CD4-positive, alpha-beta T cell treated with Interleukin-4 for 1 hour (primary cell): ENCODE measurements around the gene TMEM144.
A peak's percentile ranks its signal among the peaks of the same experiment; 100 is the strongest.

Source experiments
- DNase-seq, 2 donors: peaks; one replicate each; pipeline ENCODE4 v3.0.0-alpha.2; 2020 to 2022

Gene TMEM144

DNA sequence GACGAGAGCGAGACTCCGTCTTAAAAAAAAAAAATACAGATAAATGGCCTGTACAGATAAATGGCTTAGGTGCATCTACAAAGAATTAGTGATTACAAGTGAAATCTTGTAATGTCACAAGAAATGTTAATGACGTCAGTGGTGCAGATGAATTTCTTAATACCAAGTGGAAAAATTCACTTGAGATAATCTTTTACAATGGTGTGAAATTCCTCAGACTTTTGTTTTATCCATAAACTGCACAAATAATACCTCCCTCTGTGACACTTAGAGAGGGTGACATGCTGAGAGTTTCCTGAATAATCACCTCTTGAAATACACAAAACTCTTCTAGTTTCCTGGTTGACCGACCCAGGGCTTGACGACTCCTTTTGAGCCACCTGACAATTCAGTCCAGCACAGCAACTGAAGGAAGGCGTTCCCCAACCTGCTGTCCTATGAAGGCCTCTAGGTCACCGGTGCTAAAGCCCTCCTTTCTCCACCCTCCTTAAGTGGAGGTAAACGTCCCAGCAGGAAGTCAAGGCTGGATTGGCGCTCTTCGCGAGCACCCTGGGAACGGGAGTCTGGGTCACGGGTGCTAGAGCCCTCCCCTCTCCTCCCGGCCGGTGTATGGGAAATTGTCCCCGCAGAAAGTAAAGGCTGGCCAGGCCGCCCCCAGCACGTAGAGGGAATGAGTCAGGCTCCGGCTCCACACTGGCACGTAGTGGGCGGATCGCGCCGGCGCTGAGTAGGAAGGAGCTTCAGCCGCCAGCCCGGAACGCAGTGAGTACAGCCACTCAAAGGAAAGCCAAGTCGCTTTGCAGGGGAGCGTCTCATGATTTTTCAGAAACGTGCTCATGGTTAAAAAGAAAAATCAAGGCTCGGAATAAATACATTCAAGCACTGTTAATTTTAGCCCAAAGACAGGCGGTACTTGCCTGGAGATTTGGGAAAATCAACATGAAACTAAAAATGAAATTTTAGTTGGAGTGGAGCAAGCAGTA is at the start of gene TMEM144:
Gene TMEM144 (plus strand): TSS at position 662 of the 983 bp plus-strand sequence. CDS start 2,182 bp downstream, outside the sequence.
- peak; percentile 6 to 69 for DNase-seq

- DNase-seq, result peak in 1 of 2 donors; percentile 51
Observed at GRCh38 chr4:158161551-158162354, 48.5 kb upstream of the TMEM144 start.

DNA sequence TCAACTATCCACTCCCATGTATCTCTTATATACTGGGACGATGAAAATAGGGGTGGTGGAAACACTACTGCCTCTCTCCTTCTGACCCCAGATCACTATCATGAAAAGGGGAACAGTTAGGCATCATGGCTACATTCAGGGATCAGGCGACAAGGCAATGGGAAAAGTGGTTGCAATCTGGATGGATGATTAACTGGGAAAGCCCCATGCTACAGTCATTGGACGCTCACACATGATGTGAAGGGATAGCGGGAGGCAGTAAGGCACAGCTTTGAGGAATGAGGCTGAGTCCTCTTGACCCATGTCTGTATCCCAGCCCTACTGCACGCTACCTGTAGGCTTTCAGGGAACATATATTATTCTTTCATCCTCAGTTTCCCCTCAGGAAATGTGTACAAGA is 47.7 kb upstream of the TMEM144 start:
- DNase-seq, result no peak

DNA sequence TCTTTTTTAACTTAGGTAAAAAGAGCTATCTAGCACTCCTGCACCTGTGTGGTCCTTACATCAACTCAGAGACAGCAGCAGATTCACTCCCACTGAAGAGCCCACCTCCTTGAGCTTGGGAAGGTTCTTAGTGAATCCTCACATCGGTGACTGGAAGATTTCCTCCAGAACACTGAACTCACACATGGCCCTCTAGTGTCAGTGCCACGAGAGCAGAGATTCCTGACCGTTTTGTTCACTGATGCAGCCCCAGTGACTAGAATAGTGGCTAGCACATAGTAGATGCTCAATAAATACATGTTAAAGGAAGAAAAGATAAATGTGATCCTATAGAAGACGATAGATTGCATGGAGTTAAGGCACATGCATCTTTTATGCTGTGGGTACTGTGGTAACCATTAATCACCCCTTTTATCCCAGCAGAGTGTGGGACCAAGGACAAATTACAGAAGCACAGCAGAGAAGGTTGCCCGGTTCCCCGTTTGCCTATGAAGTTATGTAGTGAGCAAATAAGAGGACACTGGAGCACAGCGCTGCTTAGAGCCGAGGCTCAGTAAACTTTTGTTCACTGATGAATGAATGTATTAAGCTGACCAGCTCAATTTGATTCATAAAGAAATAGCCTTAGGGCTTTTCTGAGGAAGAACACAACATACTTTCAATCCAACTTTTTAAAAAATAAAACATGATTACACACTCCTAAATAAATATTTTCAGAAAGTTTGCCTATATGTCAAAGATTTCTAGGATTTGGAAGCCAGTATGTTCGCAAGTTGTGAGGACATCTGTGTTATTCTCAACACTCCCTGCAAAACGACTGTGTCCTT is 46.1 kb upstream of the TMEM144 start:
- no peak for DNase-seq

DNA sequence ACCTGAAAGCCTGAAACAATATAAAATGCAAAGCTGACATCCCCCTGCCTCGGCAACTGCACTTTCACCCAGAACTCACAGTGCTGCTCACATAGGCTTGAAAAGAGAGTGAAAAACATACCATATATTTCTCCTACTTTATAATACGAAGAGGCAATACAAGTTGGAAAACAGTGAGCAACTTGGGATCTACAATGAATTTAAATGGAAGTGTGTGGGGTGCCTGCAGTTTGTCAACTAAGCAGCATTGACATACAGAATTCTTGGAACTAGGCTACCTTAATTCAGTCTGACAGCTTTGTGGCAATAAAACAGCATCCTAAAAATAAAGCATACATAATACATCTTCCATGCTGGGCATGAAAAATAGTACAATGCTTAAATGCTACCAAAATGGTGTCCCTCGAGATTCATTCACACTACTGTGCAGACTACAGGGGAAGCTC is 45.5 kb upstream of the TMEM144 start:
- DNase-seq, result no peak

- DNase-seq, result no peak
Observed at GRCh38 chr4:158166701-158167100, 43.6 kb upstream of the TMEM144 start.

DNA sequence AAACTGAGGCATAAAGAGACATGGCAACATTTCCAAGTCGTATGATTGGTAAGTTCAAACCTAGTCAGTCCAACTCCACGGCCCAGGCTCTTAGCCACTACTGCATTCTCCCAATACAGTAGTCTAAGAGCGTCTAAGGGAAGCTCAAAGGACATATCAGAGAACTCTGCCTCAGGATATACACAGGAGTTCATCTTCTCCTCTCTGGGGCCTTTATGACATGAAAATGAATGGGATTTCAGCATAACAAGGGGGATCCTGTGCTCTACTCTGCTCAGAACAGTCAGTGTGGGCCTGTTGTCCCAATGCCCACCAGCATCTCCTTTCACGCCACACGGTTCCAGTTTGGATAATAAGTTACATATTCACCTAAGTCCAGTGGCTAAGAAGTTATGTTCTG is 41.7 kb upstream of the TMEM144 start:
- no peak for DNase-seq

GRCh38 chr4:158169506-158169905 is 40.8 kb upstream of the TMEM144 start:
- no peak for DNase-seq

DNA sequence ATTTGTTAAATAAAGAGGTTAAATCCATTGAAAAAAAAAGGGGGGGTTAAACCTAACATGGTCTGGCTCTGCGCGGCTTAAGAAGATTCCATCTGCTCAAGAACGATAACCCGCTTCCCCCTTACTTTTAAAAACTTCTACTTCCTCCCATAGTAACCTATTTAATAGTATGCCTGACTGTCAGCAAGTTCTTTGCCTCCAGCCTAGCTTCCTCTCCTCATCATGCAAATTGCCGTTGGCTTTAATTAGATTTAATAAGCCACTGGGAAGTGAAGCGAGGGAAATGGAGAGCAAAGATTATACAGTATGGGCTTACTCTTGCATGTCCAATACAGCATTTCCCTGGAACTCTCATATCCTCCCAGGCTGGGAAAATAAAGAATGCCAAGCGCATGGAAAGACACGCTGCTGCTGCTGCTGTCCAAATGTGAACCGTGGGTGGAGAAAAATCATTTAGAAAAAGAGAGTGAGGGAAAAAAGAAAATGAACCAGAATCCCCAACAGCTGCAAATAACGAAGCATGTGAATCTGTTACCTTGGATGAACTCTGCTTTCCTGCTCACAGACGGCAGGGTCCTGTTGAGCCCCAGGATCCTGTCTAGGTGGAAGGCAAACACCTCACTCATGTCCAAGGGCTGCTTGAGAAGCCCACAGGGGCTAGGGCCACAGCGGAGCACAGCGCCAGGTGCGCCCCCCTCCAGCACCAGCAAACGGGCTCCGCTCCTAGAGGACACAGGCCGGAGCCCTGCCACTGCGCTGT is 40.2 kb upstream of the TMEM144 start:
- no peak for DNase-seq

DNA sequence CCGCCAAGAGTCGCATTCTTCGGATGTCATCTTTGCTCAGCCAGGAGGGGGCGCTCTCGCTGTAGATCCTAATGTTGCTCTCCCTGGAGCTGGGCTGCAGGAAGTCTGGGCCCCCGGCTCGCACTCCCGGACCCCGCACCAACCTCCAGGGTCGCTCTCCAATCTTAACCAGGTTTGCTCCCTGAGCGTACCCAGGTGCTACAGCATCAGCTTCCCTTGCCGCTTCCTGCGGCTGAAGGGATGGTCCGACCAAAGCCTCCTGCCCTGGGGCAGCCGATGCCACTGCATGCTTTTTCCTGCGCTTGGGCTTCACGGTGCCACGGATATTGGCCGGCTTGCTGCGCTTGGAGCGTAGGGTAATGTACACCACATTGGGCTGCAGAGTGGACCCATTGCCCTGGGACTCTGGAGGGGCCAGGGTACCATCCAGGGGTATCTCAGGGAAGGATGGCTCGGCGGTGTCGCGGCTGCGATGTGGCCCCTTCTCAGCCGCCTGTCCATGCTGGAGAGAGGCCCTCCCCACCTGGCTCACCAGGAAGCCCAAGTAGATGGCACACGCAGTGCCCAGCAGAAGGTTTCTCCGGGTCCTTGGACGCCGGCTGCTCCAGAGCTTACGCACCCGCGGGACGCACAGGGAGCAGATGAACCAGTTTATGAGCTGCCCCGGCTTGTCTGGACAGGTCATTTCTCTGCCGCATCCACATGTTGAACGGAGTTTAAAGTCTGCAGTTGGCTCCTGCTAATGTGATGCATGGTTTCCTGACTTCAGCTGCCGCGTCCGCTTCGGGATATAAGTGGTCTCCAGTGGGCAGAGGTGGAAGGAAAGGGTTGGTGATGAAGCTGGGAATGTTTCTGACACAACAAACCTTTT is 39.4 kb upstream of the TMEM144 start:
- DNase-seq, result peak in 1 of 2 donors; percentile 45

GRCh38 chr4:158172261-158173258 is 37.7 kb upstream of the TMEM144 start, which contains the start of gene GASK1B:
Gene GASK1B (minus strand): TSS chr4:158173025. CDS start chr4:158171375, 1,650 bp downstream.
- DNase-seq, result no peak

- DNase-seq, result no peak
Observed at GRCh38 chr4:158176108-158176507, 34.2 kb upstream of the TMEM144 start.

GRCh38 chr4:158176776-158177175 is 33.5 kb upstream of the TMEM144 start:
- no peak for DNase-seq

GRCh38 chr4:158179465-158179864 is 30.8 kb upstream of the TMEM144 start:
- DNase-seq, result no peak

DNA sequence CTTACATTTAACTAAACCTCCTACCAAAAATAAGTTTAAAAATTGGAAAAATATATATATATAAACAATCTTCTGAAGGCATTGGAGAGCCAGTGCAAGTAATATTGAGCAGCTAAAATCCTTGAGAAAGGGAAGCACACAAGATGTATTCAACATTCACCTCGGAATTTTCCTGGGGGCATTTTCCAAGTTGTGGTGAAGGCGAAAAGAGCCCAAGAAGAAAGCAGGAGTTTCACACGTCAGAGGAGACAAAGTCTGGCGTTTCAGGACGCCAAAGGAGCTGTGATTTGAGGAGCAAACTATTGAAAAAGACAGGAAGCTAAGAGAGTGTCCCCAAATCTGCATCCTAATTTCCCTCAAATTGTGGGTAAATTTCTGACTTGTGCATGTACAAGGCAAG is 28.4 kb upstream of the TMEM144 start:
- DNase-seq, result no peak

DNA sequence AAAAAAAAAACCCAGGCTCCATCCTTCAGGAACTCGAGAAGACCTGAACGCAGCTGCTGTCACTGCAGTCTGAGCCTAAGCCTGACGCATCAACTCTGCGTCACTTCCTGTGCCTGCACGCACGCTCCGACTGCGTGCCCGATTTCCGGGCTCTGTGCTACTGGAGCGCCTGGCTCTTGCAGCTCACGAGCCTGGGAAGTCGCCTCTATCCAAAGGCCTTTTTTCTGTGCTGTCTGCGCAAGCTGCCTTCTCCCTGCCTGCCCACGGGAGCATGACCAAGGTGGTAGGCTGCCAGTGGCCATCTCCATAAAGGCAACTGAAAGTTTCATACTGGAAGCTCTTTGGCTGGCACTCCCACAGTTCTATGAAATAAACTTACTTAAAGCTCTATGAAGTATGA is 27.6 kb upstream of the TMEM144 start:
- no peak for DNase-seq

DNA sequence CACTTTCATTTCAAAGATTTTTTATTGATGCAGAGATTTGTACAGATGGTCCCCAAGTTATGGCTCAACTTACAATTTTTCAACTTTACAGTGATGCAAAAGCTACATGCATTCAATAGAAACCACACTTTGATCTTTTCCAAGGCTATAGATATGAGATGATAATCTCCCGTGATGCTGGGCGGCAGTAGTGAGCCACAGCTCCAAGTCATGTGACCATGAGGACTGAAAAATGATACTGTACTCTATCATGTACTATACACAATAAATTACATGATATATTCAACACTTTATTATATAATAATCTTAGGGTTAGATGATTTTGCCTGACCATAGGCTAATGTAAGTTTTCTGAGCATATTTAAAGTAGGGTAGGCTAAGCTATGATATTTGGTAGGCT is 23.5 kb upstream of the TMEM144 start:
- DNase-seq, result no peak

GRCh38 chr4:158189422-158189821 is 20.9 kb upstream of the TMEM144 start:
- DNase-seq, result no peak

GRCh38 chr4:158190718-158191117 is 19.6 kb upstream of the TMEM144 start:
- DNase-seq, result no peak
